Panc1 (cell line): Measurements from ENCODE around the gene TEX13B.

Experiments used
- CTCF ChIP-seq: fragments of 450-650 bp; IDR thresholded peaks from 2 replicates; pipeline ENCODE4 v1.5.1; 2017; ENCODE audit warnings: mild to moderate bottlenecking
- REST ChIP-seq, 2 experiments: IDR thresholded peaks; 2 replicates each; pipeline ENCODE4 v1.6.1; 2011 to 2012; ENCODE audit warnings: low read depth in 2 of 2, control low read depth in 1 of 2, low read length in 1 of 2, mild to moderate bottlenecking in 1 of 2, moderate library complexity in 1 of 2; ENCODE audit not compliant: insufficient read depth in 1 of 2

- TF ChIP-seq CTCF (no peak), REST (IDR thresholded peaks at IDR 0.05; ENCODE audit: insufficient read depth in 1 of 2, low read depth in 2 of 2, low read length in 1 of 2) (peak in 1 of 2 experiments; percentile 73; a peak in 2 of 4 replicates)
Observed at GRCh38 chrX:107934262-107934661, 47.9 kb downstream of the TEX13B start.
